Hematopoietic multipotent progenitor cell treated with erythropoietin and hydrocortisone succinate and interleukin-3 and kit ligand, for 8 days (in vitro differentiated cells): Measurements from ENCODE around the gene SPATA17.
"Not testable (repeated sequence)": the region's sequence is repeated elsewhere in the genome, so short reads cannot be mapped to it uniquely, and the experiment has no call there.

Experiments
- DNase-seq: peaks from one replicate; pipeline ENCODE4 v3.0.0-alpha.2; 2015

SPATA17 gene

GRCh38 chr1:217630711-217631591 lies at the start of gene SPATA17, which contains the start of gene GPATCH2:
Gene SPATA17 (plus strand): TSS chr1:217631344. CDS start chr1:217631379, 35 bp downstream.
Gene GPATCH2 (minus strand): TSS chr1:217631090. CDS start chr1:217630971, 119 bp downstream.
- peak; percentile 91 for DNase-seq

DNA sequence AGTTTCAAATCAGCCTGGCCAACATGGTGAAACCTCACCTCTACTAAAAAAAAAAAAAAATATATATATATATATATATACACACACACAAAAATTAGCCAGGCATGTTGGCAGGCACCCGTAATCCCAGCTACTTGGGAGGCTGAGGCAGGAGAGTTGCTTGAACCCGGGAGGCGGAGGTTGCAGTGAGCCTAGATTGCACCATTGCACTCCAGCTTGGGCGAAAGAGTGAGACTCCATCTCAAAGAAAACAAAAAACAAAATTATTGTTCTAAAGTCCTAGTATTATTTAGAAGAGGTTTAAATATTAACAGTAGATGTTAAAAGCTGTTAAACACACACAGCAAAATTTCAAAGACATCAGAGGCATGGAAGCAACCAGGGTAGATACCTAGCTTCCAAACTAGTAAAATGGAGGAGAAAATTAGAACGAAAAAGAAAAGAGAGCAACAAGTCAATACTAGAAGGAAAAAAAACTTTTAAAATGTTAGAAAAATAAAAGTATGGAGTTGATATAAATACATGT lies 46.8 kb upstream of the SPATA17 start:
- not testable (repeated sequence) for DNase-seq

- DNase-seq = no peak
These were observed 45.6 kb upstream of the SPATA17 start for GRCh38 chr1:217585577-217585976.

GRCh38 chr1:217586586-217586985 lies 44.6 kb upstream of the SPATA17 start:
- no peak for DNase-seq

- peak; percentile 5 for DNase-seq
These were observed 40.5 kb upstream of the SPATA17 start for GRCh38 chr1:217590598-217590997.

- peak; percentile 73 for DNase-seq
These were observed 32.0 kb upstream of the SPATA17 start for GRCh38 chr1:217599154-217599553.

DNA sequence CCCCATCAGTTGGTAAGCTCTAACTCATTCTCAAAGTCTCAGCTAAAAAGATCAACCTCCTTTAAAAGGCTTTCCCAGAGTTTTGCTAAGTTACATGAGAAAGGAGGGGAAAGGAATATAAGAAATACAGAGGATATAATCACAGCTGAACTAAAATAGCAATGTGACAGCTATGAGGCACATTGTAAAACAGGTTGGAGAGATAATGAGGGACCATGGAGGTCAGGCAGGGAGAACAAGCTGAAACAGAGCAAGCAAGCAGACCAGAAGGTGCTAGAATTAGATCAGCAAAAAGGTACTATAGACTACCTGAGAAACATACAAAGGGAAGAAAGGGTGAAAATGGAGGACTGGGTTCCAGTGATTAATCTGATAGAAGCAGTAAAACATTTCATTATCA lies 28.8 kb upstream of the SPATA17 start:
- DNase-seq = no peak

DNA sequence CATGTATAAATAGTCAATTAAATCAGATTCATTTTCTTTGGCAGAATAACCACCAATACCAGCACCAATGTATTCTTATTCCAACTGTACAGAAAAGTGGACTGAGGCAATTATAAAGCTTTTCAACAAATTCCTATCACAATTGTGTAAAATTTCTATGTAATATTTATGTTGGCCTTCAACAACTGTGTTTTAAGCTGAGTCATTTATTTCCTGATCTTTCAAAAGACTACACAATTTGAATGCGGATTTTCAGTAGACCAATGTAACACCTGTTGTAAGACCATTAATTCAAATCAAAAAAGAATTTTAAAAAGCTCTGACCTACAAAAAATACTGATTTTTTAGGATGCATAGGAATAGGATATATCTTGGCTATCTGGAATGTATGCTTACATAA lies 25.8 kb upstream of the SPATA17 start:
- DNase-seq = no peak

DNA sequence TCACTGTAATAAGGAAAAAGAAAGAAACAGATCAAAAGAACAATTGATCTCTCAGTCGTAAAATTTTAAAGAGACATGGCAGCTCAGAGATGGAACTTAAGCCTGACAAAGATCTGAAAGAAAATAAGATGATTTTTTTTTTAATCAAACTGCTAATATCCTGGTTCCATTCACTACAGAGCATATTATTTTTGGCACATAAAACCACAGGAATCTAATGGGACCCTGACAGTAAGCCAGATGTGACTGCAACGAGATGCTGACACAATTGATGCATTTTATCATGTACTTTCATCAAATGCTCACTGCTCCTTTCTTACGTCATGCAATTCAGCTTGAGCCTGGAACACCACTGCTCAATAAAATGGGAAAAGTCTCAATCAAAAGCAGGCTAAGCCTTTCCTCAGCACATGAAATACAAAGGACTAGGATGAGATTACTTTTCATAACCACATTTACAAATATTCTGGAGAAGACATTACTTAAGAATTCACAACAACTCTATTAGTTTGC lies 16.9 kb upstream of the SPATA17 start:
- DNase-seq = no peak

- no peak for DNase-seq
These were observed 14.0 kb upstream of the SPATA17 start for GRCh38 chr1:217617126-217617525.

- DNase-seq = no peak
These were observed 10.3 kb upstream of the SPATA17 start for GRCh38 chr1:217620814-217621213.

GRCh38 chr1:217622042-217622441 lies 9.1 kb upstream of the SPATA17 start:
- DNase-seq = no peak

DNA sequence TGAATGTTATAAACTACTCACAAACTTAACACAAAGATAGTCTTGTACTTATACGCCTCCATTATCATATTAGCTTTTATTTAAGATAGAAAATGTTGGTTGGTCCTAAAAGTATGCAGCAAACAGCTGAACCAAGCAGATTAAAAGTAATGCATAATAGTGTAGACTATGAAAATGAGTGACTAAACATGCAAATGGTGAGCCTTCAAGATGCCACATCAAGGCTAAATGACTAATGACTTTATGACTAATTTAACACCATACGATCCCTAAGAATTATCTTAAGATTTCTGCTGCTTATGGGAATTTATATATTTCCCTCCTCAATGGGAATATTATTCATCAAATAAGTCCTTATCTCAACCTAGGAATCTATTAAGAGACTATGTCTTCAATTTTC lies 4.8 kb upstream of the SPATA17 start:
- no peak for DNase-seq

DNA sequence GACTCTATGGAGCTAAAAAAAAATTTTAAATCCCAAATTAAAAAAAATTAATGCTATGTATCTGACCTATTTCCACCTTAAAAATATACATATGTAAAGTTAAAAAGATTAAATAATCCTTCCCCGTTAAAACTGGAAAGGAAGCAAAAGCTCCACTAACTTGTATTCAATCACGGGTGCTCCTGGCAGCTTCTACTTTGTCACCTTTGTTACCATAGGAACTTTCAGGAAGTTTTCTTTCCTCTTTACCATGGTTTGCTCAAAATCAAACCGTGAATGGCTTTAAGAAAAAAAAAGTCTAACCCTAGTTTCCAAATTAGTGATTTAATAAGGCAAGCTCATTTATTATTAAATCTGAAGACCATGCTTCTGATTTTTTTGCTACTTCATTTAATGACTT lies 3.7 kb upstream of the SPATA17 start:
- DNase-seq = no peak

DNA sequence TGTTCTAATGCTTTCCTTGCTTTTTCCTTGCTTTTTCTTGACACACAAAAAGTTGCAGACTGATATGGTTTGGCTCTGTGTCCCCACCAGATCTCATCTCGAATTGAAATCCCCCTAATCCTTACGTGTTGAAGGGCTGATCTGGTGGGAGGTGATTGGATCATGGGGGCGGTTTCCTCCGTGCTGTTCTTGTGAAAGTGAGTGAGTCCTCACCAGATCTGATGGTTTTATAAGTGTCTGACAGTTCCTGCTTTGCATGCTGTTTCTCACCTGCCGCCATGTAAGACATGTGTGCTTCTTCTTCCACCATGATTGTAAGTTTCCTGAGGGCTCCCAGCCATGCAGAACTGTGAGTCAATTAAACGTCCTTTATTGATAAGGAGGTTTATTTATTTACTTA lies 11.3 kb downstream of the SPATA17 start:
- DNase-seq = no peak

DNA sequence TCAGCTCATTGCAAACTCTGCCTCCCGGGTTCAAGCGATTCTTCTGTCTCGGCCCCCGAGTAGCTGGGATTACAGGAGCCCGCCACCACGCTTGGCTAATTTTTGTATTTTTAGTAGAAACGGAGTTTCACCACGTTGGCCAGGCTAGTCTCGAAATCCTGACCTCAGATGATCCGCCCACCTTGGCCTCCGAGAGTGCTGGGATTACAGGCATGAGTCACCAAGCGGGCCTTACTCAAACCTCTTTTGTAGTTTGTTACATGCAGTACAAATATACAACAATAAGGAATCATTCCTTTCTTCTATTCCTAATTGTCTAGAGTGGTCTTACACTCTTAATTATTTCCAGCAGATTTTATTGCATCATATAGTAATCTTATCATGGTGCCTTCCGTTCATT lies 16.6 kb downstream of the SPATA17 start:
- no peak for DNase-seq

GRCh38 chr1:217650674-217651073 lies 19.5 kb downstream of the SPATA17 start:
- no peak for DNase-seq

- no peak for DNase-seq
These were observed 29.4 kb downstream of the SPATA17 start for GRCh38 chr1:217660353-217661062.

GRCh38 chr1:217661407-217661806 lies 30.3 kb downstream of the SPATA17 start:
- no peak for DNase-seq

- DNase-seq = no peak
These were observed 37.3 kb downstream of the SPATA17 start for GRCh38 chr1:217668351-217668940.

- no peak for DNase-seq
These were observed 42.2 kb downstream of the SPATA17 start for GRCh38 chr1:217673387-217673786.

DNA sequence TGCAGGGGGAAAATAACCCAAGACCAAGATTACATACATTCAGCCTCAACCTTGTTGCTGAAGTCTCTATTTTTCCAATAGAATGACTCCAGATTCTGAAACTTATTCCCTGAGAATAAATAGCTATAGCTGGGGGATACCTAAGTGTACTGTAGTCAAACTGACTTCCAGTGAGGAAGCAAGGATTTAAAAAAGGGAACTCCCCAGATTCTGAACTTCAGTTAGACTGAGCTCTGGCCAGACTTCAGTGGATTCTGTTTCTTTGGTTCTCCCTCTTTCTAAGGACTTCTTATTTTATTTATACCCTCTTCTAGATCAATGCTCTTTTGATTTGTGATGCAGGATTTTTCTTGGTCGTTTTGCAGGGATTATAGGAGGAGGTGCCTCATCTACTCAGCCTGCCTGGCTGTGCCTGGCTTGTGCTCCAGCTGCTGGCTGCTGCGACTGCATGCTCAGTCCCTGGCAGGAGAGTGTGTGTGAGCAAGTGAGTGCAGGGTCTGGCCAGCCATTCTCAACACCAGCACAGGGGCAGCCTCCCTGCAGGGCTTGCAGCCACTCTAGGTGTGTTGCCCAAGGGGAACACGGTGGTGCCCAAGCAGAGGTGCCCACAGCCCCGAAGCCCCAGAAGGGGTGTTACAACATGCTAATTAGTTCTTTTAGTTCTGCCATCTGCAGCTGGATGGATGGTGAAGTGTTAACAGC lies 43.0 kb downstream of the SPATA17 start:
- DNase-seq = no peak

- DNase-seq = no peak
These were observed 50.7 kb downstream of the SPATA17 start for GRCh38 chr1:217681806-217682205.
